ENCODE data around the gene GMPPB.
"Not testable (repeated sequence)": the region's sequence is repeated elsewhere in the genome, so short reads cannot be mapped to it uniquely, and the experiment has no call there.

GMPPB gene

GRCh38 chr3:49689046-49689907 lies 34.5 kb downstream of the GMPPB start, which contains the start of the genes MST1 and RNF123:
MST1 (minus strand) TSS chr3:49689474; CDS start chr3:49688691, 783 bp downstream.
RNF123 (plus strand) TSS chr3:49689557; CDS start chr3:49691166, 1,609 bp downstream.
- DNase-seq: no peak

DNA sequence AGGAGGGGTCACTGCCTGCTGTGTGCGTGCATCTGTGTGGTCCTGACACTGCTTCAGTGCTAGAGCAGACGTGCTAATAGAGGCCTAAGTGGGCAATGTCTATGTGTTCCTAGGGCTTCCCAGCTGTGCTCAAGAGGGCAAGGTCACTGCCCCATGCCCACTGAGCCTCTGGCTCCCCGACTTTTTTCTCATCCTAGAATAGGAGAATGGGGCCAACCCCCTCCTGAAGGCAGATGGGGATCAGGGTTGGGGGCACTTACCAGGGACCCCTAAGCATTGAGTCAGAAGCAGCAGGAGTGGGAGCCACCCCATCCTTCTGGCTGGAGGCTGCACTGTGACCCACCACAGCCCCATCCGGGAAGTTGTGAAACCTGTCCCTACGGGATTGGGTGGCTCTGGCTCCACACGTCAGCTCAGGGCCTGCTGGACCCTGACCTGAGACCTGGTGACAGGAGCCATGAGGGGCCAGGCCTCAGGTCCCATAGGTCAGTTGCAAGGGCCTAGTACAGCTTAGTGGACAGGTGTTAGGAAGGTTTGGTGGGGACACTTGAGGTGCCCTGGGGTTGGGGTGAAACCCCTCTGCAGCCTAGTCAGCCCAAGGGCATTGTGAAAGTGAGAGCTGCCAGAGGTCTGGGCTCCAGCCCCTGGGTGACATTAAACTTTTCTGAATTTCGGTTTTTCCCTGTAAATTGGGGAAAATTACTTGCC lies 35.3 kb downstream of the GMPPB start:
- DNase-seq: not testable (repeated sequence)

GRCh38 chr3:49687424-49687795 lies 36.3 kb downstream of the GMPPB start:
- not testable (repeated sequence) for DNase-seq

DNA sequence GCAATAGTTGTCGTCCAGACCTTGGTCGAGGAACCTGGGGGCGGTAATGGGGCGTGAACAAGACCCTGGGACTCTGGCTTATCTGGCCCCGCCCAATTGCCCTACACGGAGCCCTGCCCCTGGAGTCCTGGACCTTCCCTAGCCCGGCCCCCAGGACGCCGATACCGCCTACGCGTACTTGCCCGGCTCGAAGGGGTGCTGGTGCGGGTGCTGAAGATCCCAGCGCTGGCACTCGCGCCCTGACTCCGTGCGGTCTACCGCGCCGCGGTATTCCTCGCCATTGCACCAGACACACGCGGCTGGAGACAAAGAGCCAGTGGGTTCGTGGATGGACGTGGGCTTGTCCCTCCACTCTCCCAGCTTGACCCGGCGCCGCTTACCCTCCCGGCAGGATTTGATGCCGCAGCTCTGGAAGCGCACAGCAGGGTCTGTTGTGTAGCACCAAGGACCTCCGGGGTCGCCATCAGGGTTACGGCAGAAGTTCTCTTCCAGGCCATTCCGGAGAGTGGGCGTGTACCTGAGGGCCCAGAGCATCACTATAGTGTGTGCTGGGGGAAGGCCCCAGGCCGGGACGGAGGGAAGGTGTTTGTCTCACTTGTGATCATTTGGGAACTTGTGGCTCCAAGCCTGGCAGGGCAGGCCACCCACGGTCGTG lies 36.9 kb downstream of the GMPPB start:
- not testable (repeated sequence) for DNase-seq

GRCh38 chr3:49686346-49686745 lies 37.4 kb downstream of the GMPPB start:
- not testable (repeated sequence) for DNase-seq

GRCh38 chr3:49685846-49686245 lies 37.9 kb downstream of the GMPPB start:
- not testable (repeated sequence) for DNase-seq

GRCh38 chr3:49685103-49685502 lies 38.6 kb downstream of the GMPPB start:
- DNase-seq: not testable (repeated sequence)

DNA sequence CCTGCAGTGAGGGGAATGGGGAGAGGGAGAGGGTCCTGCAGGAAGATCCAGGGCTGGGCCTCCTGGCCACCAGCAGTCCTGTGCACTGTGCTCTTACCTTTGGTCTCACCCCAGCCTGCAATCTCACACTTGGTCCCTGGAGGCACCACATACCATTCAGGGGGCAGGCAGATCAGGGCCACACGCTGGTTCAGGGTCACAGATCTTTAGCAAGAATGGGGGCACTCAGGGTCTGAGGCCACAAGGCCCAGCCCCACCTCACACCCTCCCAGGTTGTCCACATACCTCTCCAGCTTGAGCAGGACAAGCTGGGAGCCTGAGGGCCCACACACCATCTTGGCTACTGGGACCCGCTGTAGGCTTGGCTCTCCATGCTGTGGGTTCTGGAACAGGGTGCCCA lies 39.3 kb downstream of the GMPPB start:
- DNase-seq: not testable (repeated sequence)

GRCh38 chr3:49683162-49683561 lies 40.6 kb downstream of the GMPPB start:
- no peak for DNase-seq

GRCh38 chr3:49681543-49681942 lies 42.2 kb downstream of the GMPPB start:
- DNase-seq: no peak

- DNase-seq: no peak
Measured at GRCh38 chr3:49681232-49681522, 42.6 kb downstream of the GMPPB start.

DNA sequence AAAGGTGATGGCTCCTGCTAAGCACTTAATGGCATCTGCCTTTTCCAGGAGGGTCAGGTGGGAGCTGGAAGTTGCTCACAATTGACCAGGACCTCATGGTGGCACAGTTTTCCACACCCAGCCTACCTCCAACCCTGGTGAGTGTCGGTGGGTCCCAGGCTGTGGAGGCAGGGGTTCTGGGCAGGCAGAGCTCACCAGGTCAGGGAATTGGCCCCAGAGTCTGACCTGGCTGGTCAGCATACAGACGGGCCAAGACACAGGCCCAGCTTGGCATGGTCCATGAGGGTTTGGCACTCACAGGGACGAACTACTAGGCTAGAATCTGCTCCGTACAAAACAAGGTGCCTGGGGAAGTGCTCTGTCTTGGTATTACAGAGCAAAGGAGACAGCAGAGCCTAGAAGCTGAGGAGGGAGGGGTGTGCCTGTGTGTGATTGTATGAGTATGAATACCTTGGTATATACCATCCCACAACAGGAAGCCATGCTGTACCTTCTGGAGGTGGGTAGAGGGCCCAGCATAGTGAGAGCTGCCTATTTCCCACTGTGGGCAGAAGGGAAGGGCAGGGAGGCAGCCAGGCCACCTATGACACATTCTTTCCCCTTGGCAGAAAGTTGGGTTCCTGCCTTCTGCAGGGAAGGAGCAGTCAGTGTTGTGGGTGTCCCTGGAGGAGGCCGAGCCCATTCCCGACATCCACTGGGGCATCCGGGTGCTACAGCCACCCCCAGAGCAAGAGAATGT lies 43.1 kb downstream of the GMPPB start:
- DNase-seq: no peak

- DNase-seq: no peak
Measured at GRCh38 chr3:49675912-49676311, 47.8 kb downstream of the GMPPB start.

DNA sequence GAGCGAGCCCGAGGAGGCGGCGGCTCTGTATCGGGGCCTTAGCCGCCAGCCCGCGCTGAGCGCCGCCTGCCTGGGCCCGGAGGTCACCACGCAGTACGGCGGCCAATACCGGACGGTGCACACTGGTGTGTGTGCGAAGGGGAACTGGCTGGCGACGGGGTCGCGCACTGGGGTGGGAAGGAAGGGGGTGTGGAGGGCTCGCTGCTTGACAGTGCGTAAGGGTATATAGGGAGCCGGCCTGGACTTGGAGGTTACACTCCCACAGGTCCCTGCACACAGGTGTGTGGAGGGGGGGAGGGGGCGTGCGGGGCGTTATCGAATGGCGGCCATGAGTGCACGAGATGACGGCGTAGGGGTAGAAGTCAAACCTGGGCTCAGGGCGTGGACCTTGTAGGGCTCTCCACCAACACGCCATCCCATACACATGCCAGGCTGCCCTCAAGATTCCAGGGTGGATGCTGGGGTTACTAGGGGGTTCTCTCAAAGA lies 49.2 kb downstream of the GMPPB start:
- no peak for DNase-seq

- no peak for DNase-seq
Measured at GRCh38 chr3:49673715-49674496, 49.8 kb downstream of the GMPPB start, which contains the start of gene APEH. APEH (plus strand) TSS chr3:49674351; CDS start chr3:49674402, 51 bp downstream.

GRCh38 chr3:49673121-49673714 lies 50.5 kb downstream of the GMPPB start:
- DNase-seq: no peak

GRCh38 chr3:49671291-49672288 lies 52.2 kb downstream of the GMPPB start:
- DNase-seq: no peak

GRCh38 chr3:49670940-49671290 lies 52.8 kb downstream of the GMPPB start:
- DNase-seq: no peak
